Lower lobe of right lung (tissue), 2 donors: ENCODE results near the gene GNAZ. TPM values are rescaled to one million over a fixed set of nuclear protein-coding genes. Genes with fewer than 3 reads are reported as not detected.

Experiments used
- ATAC-seq, 2 donors: fragments of 200-7000 bp; cut with Tn5 transposase; one replicate each; pipeline ENCODE4 v1.9.1; 2020 to 2022; ENCODE audit warnings: mild to moderate bottlenecking in 2 of 2, moderate library complexity in 2 of 2
- DNase-seq: peaks from one replicate; pipeline ENCODE4 v3.0.0-alpha.2; 2020
- H3K27ac ChIP-seq: fragments of 200-600 bp; one replicate; pipeline ENCODE4 v1.8.0; 2022
- H3K27me3 ChIP-seq: fragments of 200-600 bp; one replicate; pipeline ENCODE4 v1.8.0; 2022; ENCODE audit warnings: low read depth
- H3K36me3 ChIP-seq: fragments of 200-600 bp; one replicate; pipeline ENCODE4 v1.8.0; 2022; ENCODE audit warnings: mild to moderate bottlenecking
- H3K4me1 ChIP-seq: fragments of 200-600 bp; one replicate; pipeline ENCODE4 v1.8.0; 2022
- H3K4me3 ChIP-seq: fragments of 200-600 bp; one replicate; pipeline ENCODE4 v1.8.0; 2022; ENCODE audit warnings: mild to moderate bottlenecking
- H3K9me3 ChIP-seq: fragments of 200-600 bp; one replicate; pipeline ENCODE4 v1.8.0; 2022
- intact Hi-C: fragments of 100-400 bp; cut with DNase I; formaldehyde crosslinking; loops from one replicate; pipeline ENCODE4 v1.11.0; 2022
- total RNA-seq: library from RNA; stranded (reverse); fragmentation: NEBNext Ultra II Directional; extraction: Animal tissue kit (Norgen Biotek cat#: 25700); gene quantifications from one replicate; pipeline ENCODE4 v1.2.1, GENCODE V29; 2021
- TF ChIP-seq, protein P1 (sequence below): fragments of 200-600 bp; IDR thresholded peaks from one replicate; pipeline ENCODE4 v1.8.0; 2022; ENCODE audit warnings: antibody characterized with exemption, mild to moderate bottlenecking
- donor health status: DM: no; HTN: yes; CAD: no; lungs with severe emphysema.

Gene GNAZ
- total RNA-seq, 1 donor from 2014 or later, result 2.4 TPM

DNA sequence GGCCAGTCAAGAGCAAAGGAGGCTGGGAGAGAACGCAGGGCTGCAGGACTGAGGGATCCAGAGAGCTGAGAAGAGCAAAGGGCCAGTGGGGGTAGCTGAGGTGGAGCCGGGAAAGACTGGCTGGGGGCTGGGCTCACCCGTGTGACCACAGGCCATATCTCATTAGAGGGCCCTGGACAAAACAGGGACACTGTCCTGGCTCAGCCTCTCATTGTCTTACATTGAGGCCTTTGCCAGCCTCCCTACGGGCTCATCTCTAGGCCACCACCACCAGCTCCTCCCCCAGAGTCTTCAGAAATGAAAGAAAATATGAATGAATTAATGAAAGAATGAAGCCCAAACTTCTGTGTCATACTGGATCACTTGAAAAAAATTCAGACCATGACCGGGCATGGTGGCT is 84.1 kb downstream of the GNAZ start:
- Histone ChIP-seq H3K4me1 (peaks cover 25% of the 10 kb centered on the region), H3K36me3 (no peaks in the 10 kb centered on the region), H3K27ac (no peak overlapping the region), H3K27me3 (no peaks in the 10 kb centered on the region), H3K4me3 (no peak overlapping the region), H3K9me3 (no peaks in the 10 kb centered on the region)
- TF ChIP-seq, protein P1, sequence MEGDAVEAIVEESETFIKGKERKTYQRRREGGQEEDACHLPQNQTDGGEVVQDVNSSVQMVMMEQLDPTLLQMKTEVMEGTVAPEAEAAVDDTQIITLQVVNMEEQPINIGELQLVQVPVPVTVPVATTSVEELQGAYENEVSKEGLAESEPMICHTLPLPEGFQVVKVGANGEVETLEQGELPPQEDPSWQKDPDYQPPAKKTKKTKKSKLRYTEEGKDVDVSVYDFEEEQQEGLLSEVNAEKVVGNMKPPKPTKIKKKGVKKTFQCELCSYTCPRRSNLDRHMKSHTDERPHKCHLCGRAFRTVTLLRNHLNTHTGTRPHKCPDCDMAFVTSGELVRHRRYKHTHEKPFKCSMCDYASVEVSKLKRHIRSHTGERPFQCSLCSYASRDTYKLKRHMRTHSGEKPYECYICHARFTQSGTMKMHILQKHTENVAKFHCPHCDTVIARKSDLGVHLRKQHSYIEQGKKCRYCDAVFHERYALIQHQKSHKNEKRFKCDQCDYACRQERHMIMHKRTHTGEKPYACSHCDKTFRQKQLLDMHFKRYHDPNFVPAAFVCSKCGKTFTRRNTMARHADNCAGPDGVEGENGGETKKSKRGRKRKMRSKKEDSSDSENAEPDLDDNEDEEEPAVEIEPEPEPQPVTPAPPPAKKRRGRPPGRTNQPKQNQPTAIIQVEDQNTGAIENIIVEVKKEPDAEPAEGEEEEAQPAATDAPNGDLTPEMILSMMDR, result no peak
- intact Hi-C loops, result no loop called here
- DNase-seq, result no peak
- ATAC-seq, result no peak

DNA sequence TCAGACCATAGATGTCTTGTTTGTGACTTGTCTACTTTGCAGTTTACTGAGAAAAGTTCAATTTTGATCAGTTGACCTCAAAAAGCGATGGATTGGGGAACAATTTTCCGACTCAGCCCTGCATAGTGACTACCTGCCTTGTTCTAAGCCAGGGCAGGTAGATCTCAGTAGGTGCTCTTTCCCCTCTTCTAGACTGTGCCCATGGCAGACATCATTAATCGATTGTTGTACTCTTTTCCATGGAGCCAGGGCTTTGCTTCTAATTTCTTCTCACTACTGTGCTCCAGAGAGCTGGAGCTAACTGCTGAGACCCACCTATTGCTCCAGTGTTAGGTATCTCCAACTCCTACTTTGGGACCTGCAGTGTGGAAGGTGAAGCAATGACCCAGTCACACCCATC is 84.8 kb downstream of the GNAZ start:
- Histone ChIP-seq H3K9me3 (no peaks in the 10 kb centered on the region), H3K36me3 (no peaks in the 10 kb centered on the region), H3K27me3 (no peaks in the 10 kb centered on the region), H3K4me1 (peaks cover 25% of the 10 kb centered on the region), H3K27ac (no peak overlapping the region), H3K4me3 (no peak overlapping the region)
- intact Hi-C loops, result no loop called here
- TF ChIP-seq, protein P1, result no peak
- no peak for ATAC-seq
- no peak for DNase-seq

DNA sequence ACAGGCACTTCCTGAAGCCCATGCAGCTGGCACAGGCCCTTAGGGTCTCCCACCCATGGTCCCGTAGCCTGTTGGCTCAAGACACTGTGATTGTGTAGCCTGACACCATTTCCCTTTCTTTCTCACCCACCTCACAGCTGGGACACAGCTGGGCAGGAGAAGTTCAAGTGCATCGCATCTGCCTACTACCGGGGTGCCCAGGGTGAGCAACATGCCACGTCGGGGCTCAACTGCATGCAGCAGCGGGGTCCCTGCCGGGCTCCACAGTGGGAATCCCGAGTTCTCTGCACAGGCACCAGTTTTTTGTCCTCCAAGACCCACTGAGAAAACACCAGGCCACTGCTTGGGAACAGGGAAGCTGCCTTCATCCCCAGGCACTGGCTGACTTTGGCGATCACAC is 85.5 kb downstream of the GNAZ start:
- TF ChIP-seq, protein P1, result no peak
- Histone ChIP-seq H3K27me3 (no peaks in the 10 kb centered on the region), H3K9me3 (no peaks in the 10 kb centered on the region), H3K4me3 (no peak overlapping the region), H3K4me1 (peaks cover 25% of the 10 kb centered on the region), H3K27ac (no peak overlapping the region), H3K36me3 (no peaks in the 10 kb centered on the region)
- intact Hi-C loops, result no loop called here
- DNase-seq (no peak), ATAC-seq (no peak)

DNA sequence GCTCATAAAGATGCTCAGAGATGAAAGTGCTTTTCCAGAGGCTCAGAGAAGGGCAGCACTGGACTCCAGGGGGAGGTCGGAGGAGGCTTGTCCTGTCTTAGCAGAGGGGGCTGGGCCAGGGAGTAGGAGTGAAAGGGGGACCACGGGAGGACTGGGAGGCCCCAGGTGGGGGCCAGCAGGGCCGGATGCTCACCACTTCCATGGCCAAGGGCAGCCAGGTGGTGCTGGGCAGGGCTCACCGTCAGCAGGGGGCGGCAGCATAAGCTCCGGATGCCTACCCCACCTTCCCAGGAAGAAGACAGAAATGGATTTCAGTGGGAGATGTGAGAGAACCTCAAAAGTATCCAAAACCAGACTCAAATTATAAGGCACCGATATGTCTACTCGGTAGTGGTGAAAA is 86.0 kb downstream of the GNAZ start:
- TF ChIP-seq, protein P1, result no peak
- peak overlapping the region; percentile 64 for H3K27ac ChIP-seq
- no peaks in the 10 kb centered on the region for H3K36me3 ChIP-seq
- no peak for ATAC-seq
- DNase-seq, result no peak
- no peak overlapping the region for H3K4me3 ChIP-seq
- intact Hi-C loops, result no loop called here
- H3K4me1 ChIP-seq, result peaks cover 23% of the 10 kb centered on the region
- no peaks in the 10 kb centered on the region for H3K9me3 ChIP-seq
- no peaks in the 10 kb centered on the region for H3K27me3 ChIP-seq

DNA sequence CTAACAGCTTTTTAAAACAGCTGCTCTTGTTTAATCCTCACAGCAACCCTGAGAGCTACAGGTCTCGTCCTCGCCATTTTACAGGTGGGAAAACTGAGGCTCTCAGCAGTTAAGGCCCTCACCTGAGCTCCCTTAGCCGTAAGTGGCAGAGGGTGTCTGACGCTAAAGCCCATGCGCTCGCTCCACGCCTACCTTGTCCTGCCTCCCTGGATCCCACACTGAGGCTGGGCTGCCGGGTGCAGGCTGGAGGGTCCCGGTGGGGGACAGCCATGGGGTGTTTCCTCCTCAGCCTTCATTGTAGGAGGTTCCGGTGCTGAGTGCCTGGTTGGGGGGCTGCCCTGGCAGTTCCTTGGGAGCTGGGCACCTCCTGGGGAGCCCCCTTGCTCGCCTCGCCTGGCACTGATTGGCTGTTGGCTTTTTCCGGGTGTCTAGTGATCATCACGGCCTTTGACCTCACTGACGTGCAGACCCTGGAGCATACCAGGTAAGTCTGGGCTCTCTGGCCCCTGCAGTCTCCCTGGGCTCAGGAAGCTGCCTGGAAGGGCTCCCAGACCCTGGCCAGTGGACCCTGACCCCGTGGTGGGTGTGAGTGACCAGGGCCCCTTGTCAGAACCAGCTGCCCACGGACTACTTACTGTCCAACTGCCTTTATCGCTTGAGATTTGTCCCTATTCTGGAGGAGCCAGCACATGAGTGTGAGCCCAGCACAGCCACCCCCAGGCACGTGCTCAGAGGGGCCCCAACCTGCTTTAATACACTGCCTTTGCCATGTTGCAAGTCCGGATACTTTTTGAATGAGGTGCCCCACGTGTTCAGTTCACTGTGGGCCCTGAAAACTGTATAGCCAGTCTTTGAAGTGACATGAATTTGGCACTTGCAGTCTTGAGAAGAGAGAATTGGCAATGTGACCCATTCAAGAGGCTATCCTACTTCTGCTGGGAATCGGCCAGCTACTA is 87.5 kb downstream of the GNAZ start:
- DNase-seq, result no peak
- peak overlapping the region; percentile 42 for H3K27ac ChIP-seq

More for the DNA sequence above, 87.5 kb downstream of the GNAZ start:
- H3K9me3 ChIP-seq, result no peaks in the 10 kb centered on the region
- TF ChIP-seq, protein P1, result no peak
- intact Hi-C loops, result no loop called here
- no peaks in the 10 kb centered on the region for H3K27me3 ChIP-seq
- H3K4me3 ChIP-seq, result no peak overlapping the region
- peaks cover 7% of the 10 kb centered on the region for H3K4me1 ChIP-seq
- peak; percentile 50 to 57 for ATAC-seq
- H3K36me3 ChIP-seq, result no peaks in the 10 kb centered on the region
